Subcutaneous abdominal adipose tissue (tissue), 5 donors: Measurements from ENCODE around the gene NAXD.

ENCODE experiments used
- H3K27ac ChIP-seq: one replicate; pipeline ENCODE4 v1.7.0; 2013; ENCODE audit warnings: low read depth, mild to moderate bottlenecking, inconsistent platforms, low read length, moderate library complexity
- H3K27me3 ChIP-seq, 5 donors: one replicate each; pipeline ENCODE4 v1.7.0; 2013; ENCODE audit warnings: low read length in 5 of 5, inconsistent platforms in 1 of 5; ENCODE audit not compliant: control insufficient read depth in 5 of 5, insufficient read depth in 4 of 5
- H3K36me3 ChIP-seq, 5 donors: one replicate each; pipeline ENCODE4 v1.7.0; 2013; ENCODE audit warnings: low read length in 5 of 5; ENCODE audit not compliant: control insufficient read depth in 5 of 5, insufficient read depth in 5 of 5
- H3K4me1 ChIP-seq, 5 donors: one replicate each; pipeline ENCODE4 v1.7.0; 2013; ENCODE audit warnings: low read length in 5 of 5, mild to moderate bottlenecking in 3 of 5, moderate library complexity in 1 of 5; ENCODE audit not compliant: control insufficient read depth in 5 of 5, insufficient read depth in 5 of 5
- H3K4me3 ChIP-seq, 5 donors: one replicate each; pipeline ENCODE4 v1.7.0; 2013; ENCODE audit warnings: low read length in 5 of 5, low read depth in 1 of 5
- H3K9ac ChIP-seq, 5 donors: one replicate each; pipeline ENCODE4 v1.7.0; 2013; ENCODE audit warnings: low read length in 5 of 5, mild to moderate bottlenecking in 4 of 5, moderate library complexity in 3 of 5
- H3K9me3 ChIP-seq, 5 donors: one replicate each; pipeline ENCODE4 v1.7.0; 2013; ENCODE audit warnings: low read length in 5 of 5; ENCODE audit not compliant: control insufficient read depth in 5 of 5
- donor health status: healthy.
- donor health status: healthy.
- donor health status: healthy.
- donor health status: healthy.
- donor health status: healthy.

Gene NAXD

GRCh38 chr13:110685305-110686020, 70.1 kb downstream of the NAXD start:
- H3K9me3 ChIP-seq, result no peaks in the 10 kb centered on the region
- H3K9ac ChIP-seq, result no peak overlapping the region
- H3K27ac ChIP-seq, result no peak overlapping the region
- no peaks in the 10 kb centered on the region for H3K4me1 ChIP-seq
- peaks cover 4 to 70% (median 67%) of the 10 kb centered on the region in 5 donors for H3K36me3 ChIP-seq
- H3K27me3 ChIP-seq, result no peaks in the 10 kb centered on the region
- no peak overlapping the region for H3K4me3 ChIP-seq

- Histone ChIP-seq H3K9me3 (no peaks in the 10 kb centered on the region), H3K27ac (no peak overlapping the region), H3K27me3 (no peaks in the 10 kb centered on the region), H3K36me3 (peaks cover 0 to 54% (median 53%) of the 10 kb centered on the region in 5 donors), H3K9ac (no peak overlapping the region), H3K4me3 (no peak overlapping the region), H3K4me1 (no peaks in the 10 kb centered on the region)
Measured at GRCh38 chr13:110687736-110688135, 72.4 kb downstream of the NAXD start.

GRCh38 chr13:110689041-110689440, 73.7 kb downstream of the NAXD start:
- Histone ChIP-seq H3K36me3 (peaks cover 0 to 61% (median 48%) of the 10 kb centered on the region in 5 donors), H3K4me1 (no peaks in the 10 kb centered on the region), H3K9ac (no peak overlapping the region)

More at GRCh38 chr13:110689041-110689440, 73.7 kb downstream of the NAXD start:
- Histone ChIP-seq H3K27ac (no peak overlapping the region), H3K27me3 (no peaks in the 10 kb centered on the region), H3K4me3 (no peak overlapping the region), H3K9me3 (no peaks in the 10 kb centered on the region)
